OCI-LY7 (cell line): Measurements from ENCODE around the gene SIRPA. TPM values are rescaled to one million over a fixed set of nuclear protein-coding genes. Genes with fewer than 3 reads are reported as not detected.

ENCODE experiments used
- BruUV-seq: library from RNA; stranded (reverse); fragments of 400-500 nt; replicated peaks from 2 replicates; lab custom pipeline; 2021; lab: Mats Ljungman, UMichigan
- CTCF ChIA-PET: fragments of 300-600 bp; sonication (Branson Sonifier 250); formaldehyde crosslinking; loops from one replicate; lab custom pipeline; 2022; ENCODE audit warnings: antibody characterized with exemption; ENCODE audit not compliant: unreplicated experiment; lab: Charles Lee
- POLR2A ChIA-PET: fragments of 300-600 bp; sonication (Branson Sonifier 250); formaldehyde crosslinking; loops from one replicate; lab custom pipeline; 2022; ENCODE audit warnings: antibody characterized with exemption; lab: Charles Lee
- DNase-seq: peaks from one replicate; pipeline ENCODE4 v3.0.0-alpha.2; 2015; ENCODE audit warnings: low spot score
- H2AFZ ChIP-seq: fragments of 200-600 bp; sonication (generic), shearing (Covaris generic); 2 replicates; pipeline ENCODE4 v1.6.1; 2014; ENCODE audit warnings: mild to moderate bottlenecking, antibody characterized with exemption, low read length, moderate library complexity
- H3K27ac ChIP-seq: fragments of 200-600 bp; sonication (generic); 2 replicates; pipeline ENCODE4 v1.5.1; 2014; ENCODE audit warnings: mixed run types, low read depth, mild to moderate bottlenecking, moderate library complexity, low read length, inconsistent platforms; ENCODE audit not compliant: poor library complexity, severe bottlenecking
- H3K36me3 ChIP-seq: fragments of 200-600 bp; sonication (generic); 2 replicates; pipeline ENCODE4 v1.6.1; 2014; ENCODE audit warnings: mild to moderate bottlenecking, antibody characterized with exemption, low read length, moderate library complexity, mixed read lengths; ENCODE audit not compliant: insufficient read depth
- H3K4me1 ChIP-seq: fragments of 200-600 bp; sonication (generic); 2 replicates; pipeline ENCODE4 v1.5.1; 2014; ENCODE audit warnings: mild to moderate bottlenecking, low read length; ENCODE audit not compliant: insufficient read depth, poor library complexity, severe bottlenecking
- H3K4me2 ChIP-seq: fragments of 200-600 bp; sonication (generic); 2 replicates; pipeline ENCODE4 v1.6.1; 2014; ENCODE audit warnings: mild to moderate bottlenecking, low read length
- H3K4me3 ChIP-seq: fragments of 200-600 bp; sonication (generic); 2 replicates; pipeline ENCODE4 v1.5.1; 2014; ENCODE audit warnings: mild to moderate bottlenecking, low read depth, low read length; ENCODE audit not compliant: poor library complexity, severe bottlenecking
- H3K79me2 ChIP-seq: fragments of 200-600 bp; sonication (generic); 2 replicates; pipeline ENCODE4 v1.6.1; 2016; ENCODE audit warnings: low read depth, mild to moderate bottlenecking, low read length, moderate library complexity, mixed read lengths; ENCODE audit not compliant: insufficient read depth
- H3K9me2 ChIP-seq: fragments of 200-600 bp; sonication (generic); 2 replicates; pipeline ENCODE4 v1.6.1; 2016; ENCODE audit warnings: mild to moderate bottlenecking, low read length, mixed read lengths; ENCODE audit not compliant: insufficient read depth
- H3K9me3 ChIP-seq: fragments of 200-600 bp; sonication (generic); 2 replicates; pipeline ENCODE4 v1.6.1; 2014; ENCODE audit warnings: mild to moderate bottlenecking, mixed run types, low read length, mixed read lengths
- H4K20me1 ChIP-seq: fragments of 200-600 bp; sonication (generic); 2 replicates; pipeline ENCODE4 v1.6.1; 2014; ENCODE audit warnings: mild to moderate bottlenecking, antibody characterized with exemption, low read length, moderate library complexity, mixed read lengths; ENCODE audit not compliant: insufficient read depth
- CTCF ChIP-seq: fragments of 200-600 bp; sonication (generic); conservative IDR thresholded peaks from 2 replicates; pipeline ENCODE4 v1.5.1; 2014; ENCODE audit warnings: mild to moderate bottlenecking, antibody characterized with exemption, low read length, moderate library complexity, mixed read lengths
- EZH2phosphoT487 ChIP-seq: fragments of 200-600 bp; sonication (generic); IDR thresholded peaks from 2 replicates; pipeline ENCODE4 v1.6.1; 2018; ENCODE audit warnings: low read depth, borderline replicate concordance, mild to moderate bottlenecking, mixed run types, antibody characterized with exemption, low read length, moderate library complexity, mixed read lengths
- intact Hi-C: fragments of 100-400 bp; cut with micrococcal nuclease; formaldehyde crosslinking; loops from one replicate; pipeline ENCODE4 v1.10.0; 2022; ENCODE audit not compliant: unreplicated experiment
- total RNA-seq, 2 experiments: library from RNA; depleted of rRNA in 1 of 2; stranded (reverse); fragments of >200 nt in 1 of 2; shearing (Covaris generic) in 1 of 2; gene quantifications; 2 replicates each; pipeline ENCODE4 v1.2.3, GENCODE V29; 2014 to 2022

Gene SIRPA
- total RNA-seq, 2 experiments from 2014 or later: not detected

GRCh38 chr20:1946442-1946761 is 51.2 kb downstream of the SIRPA start:
- H3K4me1 ChIP-seq: no peaks in the 10 kb centered on the region
- no peak for DNase-seq
- H3K27ac ChIP-seq: no peak overlapping the region
- H3K79me2 ChIP-seq: no peaks in the 10 kb centered on the region
- no TSS peak for BruUV-seq
- no peak overlapping the region for H2AFZ ChIP-seq
- H3K36me3 ChIP-seq: no peaks in the 10 kb centered on the region
- H3K4me2 ChIP-seq: no peak overlapping the region
- H3K9me3 ChIP-seq: no peaks in the 10 kb centered on the region
- H3K9me2 ChIP-seq: no peaks in the 10 kb centered on the region
- POLR2A ChIA-PET: no interaction called here
- H4K20me1 ChIP-seq: no peaks in the 10 kb centered on the region
- CTCF ChIA-PET: no interaction called here
- H3K4me3 ChIP-seq: no peak overlapping the region
- no peak for TF ChIP-seq CTCF
- TF ChIP-seq EZH2phosphoT487: no peak
- intact Hi-C loops: no loop called here

- Histone ChIP-seq H3K4me3 (no peak overlapping the region), H4K20me1 (no peaks in the 10 kb centered on the region), H3K36me3 (no peaks in the 10 kb centered on the region), H3K27ac (no peak overlapping the region), H3K9me2 (no peaks in the 10 kb centered on the region), H3K79me2 (no peaks in the 10 kb centered on the region), H3K4me1 (no peaks in the 10 kb centered on the region), H3K9me3 (no peaks in the 10 kb centered on the region), H3K4me2 (no peak overlapping the region), H2AFZ (no peak overlapping the region)
- no TSS peak for BruUV-seq
- no peak for DNase-seq
- TF ChIP-seq EZH2phosphoT487 (no peak), CTCF (no peak)
- POLR2A ChIA-PET: no interaction called here
- CTCF ChIA-PET: no interaction called here
- intact Hi-C loops: no loop called here
Observed at GRCh38 chr20:1946762-1947534, 51.7 kb downstream of the SIRPA start.

- intact Hi-C loops: no loop called here
- Histone ChIP-seq H4K20me1 (no peaks in the 10 kb centered on the region), H3K4me1 (peaks cover 5% of the 10 kb centered on the region), H3K9me3 (no peaks in the 10 kb centered on the region), H3K36me3 (no peaks in the 10 kb centered on the region), H3K4me2 (no peak overlapping the region), H3K4me3 (no peak overlapping the region), H3K9me2 (no peaks in the 10 kb centered on the region), H3K79me2 (no peaks in the 10 kb centered on the region), H2AFZ (no peak overlapping the region), H3K27ac (no peak overlapping the region)
- DNase-seq: no peak
- ChIA-PET CTCF (no interaction called here), POLR2A (no interaction called here)
- no peak for TF ChIP-seq CTCF
- no peak for TF ChIP-seq EZH2phosphoT487
- no TSS peak for BruUV-seq
Observed at GRCh38 chr20:1947535-1947846, 52.3 kb downstream of the SIRPA start.
